IMR-90 (cell line): ENCODE measurements around the gene HMGB3.

Experiments
- CEBPB ChIP-seq: IDR thresholded peaks from 2 replicates; pipeline ENCODE4 v1.6.1; 2012; ENCODE audit warnings: low read depth, low read length, improper control_type of control experiment
- CHD1 ChIP-seq: IDR thresholded peaks from 2 replicates; pipeline ENCODE4 v1.6.1; 2012; ENCODE audit warnings: low read depth, low read length, improper control_type of control experiment
- MAFK ChIP-seq: IDR thresholded peaks from 2 replicates; pipeline ENCODE4 v1.6.1; 2012; ENCODE audit warnings: low read depth, low read length, improper control_type of control experiment
- MAZ ChIP-seq: IDR thresholded peaks from 2 replicates; pipeline ENCODE4 v1.6.1; 2012; ENCODE audit warnings: low read depth, mild to moderate bottlenecking, low read length, improper control_type of control experiment, moderate library complexity, borderline replicate concordance
- MXI1 ChIP-seq: IDR thresholded peaks from 2 replicates; pipeline ENCODE4 v1.6.1; 2012; ENCODE audit warnings: low read depth, mild to moderate bottlenecking, low read length, moderate library complexity, borderline replicate concordance
- POLR2A ChIP-seq: IDR thresholded peaks from 2 replicates; pipeline ENCODE4 v1.6.1; 2012; ENCODE audit warnings: mild to moderate bottlenecking, low read depth, low read length
- RAD21 ChIP-seq: IDR thresholded peaks from 2 replicates; pipeline ENCODE4 v1.6.1; 2012; ENCODE audit warnings: low read length, improper control_type of control experiment
- SMC3 ChIP-seq: fragments of 150-350 bp; IDR thresholded peaks from 2 replicates; pipeline ENCODE4 v1.6.1; 2016; ENCODE audit warnings: low read depth, mild to moderate bottlenecking, antibody characterized with exemption, low read length, moderate library complexity
- TF ChIP-seq, protein P1 (sequence below): conservative IDR thresholded peaks from 2 replicates; pipeline ENCODE4 v1.5.1; 2012; ENCODE audit warnings: mild to moderate bottlenecking, low read depth, low read length, improper control_type of control experiment
- TF ChIP-seq, protein P2 (sequence below): fragments of 150-350 bp; IDR thresholded peaks from 2 replicates; pipeline ENCODE4 v1.6.1; 2016; ENCODE audit warnings: low read depth, mild to moderate bottlenecking, low read length, moderate library complexity, borderline replicate concordance
- TF ChIP-seq, protein P3 (sequence below): fragments of 150-350 bp; IDR thresholded peaks from 2 replicates; pipeline ENCODE4 v1.6.1; 2017; ENCODE audit warnings: mild to moderate bottlenecking, antibody characterized with exemption, low read length, low read depth

DNA sequence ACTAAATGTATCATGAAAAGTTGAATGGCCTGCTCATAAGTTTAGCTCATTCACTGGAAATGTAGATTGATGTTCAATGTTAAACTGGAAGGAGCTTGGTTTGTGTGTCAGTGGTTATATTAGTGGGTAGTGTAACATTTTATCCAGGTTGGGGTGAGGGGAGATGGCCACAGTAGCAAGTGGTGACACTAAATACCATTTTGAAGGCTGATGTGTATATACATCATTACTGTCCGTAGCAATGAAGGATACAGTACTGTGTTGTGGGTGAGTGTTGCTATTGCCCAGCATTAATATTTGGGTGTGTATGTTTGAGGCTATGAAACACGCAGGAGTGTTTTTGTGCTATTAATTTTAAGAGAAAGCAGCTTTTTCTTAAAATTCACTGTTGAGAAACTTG, 6.3 kb downstream of the HMGB3 start:
- TF ChIP-seq MXI1 (no peak), CEBPB (no peak), MAZ (no peak), POLR2A (no peak), RAD21 (no peak), MAFK (no peak), SMC3 (no peak), CHD1 (no peak)
- TF ChIP-seq, protein P1, sequence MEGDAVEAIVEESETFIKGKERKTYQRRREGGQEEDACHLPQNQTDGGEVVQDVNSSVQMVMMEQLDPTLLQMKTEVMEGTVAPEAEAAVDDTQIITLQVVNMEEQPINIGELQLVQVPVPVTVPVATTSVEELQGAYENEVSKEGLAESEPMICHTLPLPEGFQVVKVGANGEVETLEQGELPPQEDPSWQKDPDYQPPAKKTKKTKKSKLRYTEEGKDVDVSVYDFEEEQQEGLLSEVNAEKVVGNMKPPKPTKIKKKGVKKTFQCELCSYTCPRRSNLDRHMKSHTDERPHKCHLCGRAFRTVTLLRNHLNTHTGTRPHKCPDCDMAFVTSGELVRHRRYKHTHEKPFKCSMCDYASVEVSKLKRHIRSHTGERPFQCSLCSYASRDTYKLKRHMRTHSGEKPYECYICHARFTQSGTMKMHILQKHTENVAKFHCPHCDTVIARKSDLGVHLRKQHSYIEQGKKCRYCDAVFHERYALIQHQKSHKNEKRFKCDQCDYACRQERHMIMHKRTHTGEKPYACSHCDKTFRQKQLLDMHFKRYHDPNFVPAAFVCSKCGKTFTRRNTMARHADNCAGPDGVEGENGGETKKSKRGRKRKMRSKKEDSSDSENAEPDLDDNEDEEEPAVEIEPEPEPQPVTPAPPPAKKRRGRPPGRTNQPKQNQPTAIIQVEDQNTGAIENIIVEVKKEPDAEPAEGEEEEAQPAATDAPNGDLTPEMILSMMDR: no peak
- TF ChIP-seq, protein P2, sequence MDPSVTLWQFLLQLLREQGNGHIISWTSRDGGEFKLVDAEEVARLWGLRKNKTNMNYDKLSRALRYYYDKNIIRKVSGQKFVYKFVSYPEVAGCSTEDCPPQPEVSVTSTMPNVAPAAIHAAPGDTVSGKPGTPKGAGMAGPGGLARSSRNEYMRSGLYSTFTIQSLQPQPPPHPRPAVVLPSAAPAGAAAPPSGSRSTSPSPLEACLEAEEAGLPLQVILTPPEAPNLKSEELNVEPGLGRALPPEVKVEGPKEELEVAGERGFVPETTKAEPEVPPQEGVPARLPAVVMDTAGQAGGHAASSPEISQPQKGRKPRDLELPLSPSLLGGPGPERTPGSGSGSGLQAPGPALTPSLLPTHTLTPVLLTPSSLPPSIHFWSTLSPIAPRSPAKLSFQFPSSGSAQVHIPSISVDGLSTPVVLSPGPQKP: no peak
- TF ChIP-seq, protein P3, sequence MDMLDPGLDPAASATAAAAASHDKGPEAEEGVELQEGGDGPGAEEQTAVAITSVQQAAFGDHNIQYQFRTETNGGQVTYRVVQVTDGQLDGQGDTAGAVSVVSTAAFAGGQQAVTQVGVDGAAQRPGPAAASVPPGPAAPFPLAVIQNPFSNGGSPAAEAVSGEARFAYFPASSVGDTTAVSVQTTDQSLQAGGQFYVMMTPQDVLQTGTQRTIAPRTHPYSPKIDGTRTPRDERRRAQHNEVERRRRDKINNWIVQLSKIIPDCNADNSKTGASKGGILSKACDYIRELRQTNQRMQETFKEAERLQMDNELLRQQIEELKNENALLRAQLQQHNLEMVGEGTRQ: no peak
